A204.1 (cell line): ENCODE results near the gene LTBR.

Experiments
- FAIRE-seq: peaks from 2 replicates; lab custom pipeline; 2012; peaks lifted over from hg19 to GRCh38; lab: Jason Lieb, UNC

Gene LTBR

GRCh38 chr12:6368906-6369525, 14.9 kb upstream of the LTBR start:
- FAIRE-seq, result no peak

- FAIRE-seq, result no peak
Measured at GRCh38 chr12:6369916-6370575, 13.9 kb upstream of the LTBR start.

DNA sequence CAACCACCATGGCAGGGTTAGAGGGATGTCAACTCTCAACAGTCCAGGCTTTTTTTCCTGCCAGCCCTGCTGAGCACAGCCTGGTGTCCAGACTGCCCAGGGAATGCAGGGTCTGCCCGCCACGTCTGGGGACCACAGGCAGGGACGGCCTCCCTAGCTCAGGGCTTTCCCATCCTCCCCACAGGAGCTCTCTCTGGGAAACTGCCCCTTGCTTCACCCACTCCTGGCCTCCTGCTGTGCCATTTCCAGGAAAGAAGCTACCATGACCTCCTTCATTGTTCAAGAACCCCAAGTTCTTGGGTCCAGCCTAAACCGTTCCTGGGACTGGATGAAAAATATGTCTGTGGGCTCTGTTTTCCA, 13.4 kb upstream of the LTBR start:
- no peak for FAIRE-seq

- no peak for FAIRE-seq
Measured at GRCh38 chr12:6370994-6371754, 12.8 kb upstream of the LTBR start.

DNA sequence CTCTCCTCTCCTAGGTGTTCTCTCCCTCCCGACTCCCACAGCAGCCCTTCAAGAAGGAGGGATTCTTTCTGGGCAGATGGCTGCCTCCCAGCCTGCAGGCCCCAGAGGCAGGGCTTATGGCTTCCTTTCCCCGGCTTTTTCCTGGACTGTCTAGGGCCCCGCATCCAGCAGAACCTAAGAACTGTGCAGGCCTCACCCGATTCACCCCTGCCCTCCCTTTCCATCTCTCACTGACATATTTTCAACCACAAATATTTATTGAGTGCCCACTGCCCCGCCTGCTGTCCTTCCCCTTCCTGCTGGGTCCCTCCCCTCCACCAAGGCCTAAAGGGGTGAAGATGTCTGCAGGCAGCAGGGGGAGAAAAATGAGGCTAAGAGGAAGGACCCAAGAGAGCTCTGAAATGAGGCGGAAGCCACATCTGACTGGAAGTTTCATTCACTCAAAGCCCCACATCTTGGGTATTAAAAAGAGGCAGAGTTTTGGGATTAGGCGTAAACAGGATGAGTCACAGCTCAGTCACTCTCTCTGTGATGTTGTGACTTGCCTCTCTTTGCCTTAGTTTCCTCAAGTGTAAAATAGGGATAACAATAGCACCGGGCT, 11.5 kb upstream of the LTBR start:
- no peak for FAIRE-seq

GRCh38 chr12:6373022-6373787, 10.8 kb upstream of the LTBR start:
- no peak for FAIRE-seq

GRCh38 chr12:6374028-6374785, 9.8 kb upstream of the LTBR start:
- no peak for FAIRE-seq

- FAIRE-seq, result no peak
Measured at GRCh38 chr12:6374786-6375160, 9.2 kb upstream of the LTBR start.

DNA sequence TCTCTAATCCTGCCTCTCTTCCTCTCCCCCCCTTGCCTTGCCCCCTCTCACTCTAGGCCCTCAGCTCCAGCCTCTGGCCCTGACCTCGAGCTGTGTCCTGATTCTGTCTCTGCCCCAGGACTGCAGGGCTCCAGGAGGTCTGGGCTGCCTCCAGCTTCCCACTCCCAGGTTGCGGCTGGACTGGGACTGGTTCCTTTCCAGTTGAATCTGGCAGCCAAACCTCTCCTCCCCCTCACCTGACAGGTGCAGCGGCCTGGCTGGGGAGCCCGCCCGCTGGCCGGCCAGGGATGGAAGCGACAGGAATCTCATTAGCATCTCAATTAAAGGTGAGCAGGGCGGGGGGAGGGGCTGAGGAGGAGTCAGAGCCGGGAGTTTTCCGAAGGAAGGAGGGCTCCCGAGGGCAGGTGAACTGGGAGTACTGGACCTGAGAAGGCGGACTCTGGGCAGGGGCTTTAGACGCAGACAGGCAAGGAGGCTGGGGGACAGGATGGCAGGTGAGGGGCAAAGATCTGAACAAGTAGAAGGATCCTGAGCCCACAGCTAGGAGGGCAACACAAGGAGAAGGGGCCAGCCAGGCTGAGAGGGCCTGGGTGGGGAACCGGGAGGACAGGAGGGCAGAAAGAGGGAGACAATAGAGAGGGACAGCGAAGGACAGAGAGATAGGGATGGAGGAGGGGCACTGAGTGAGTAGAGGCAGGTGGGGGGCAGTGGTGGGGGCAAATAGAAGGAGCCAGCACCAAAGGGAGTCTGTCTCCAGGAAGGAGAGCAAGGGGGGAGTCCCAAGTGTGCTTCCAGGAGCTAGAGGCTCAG, 8.5 kb upstream of the LTBR start, which contains the start of gene SCNN1A:
SCNN1A (minus strand) TSS at position 295 of the 810 bp plus-strand sequence. CDS start 780 bp downstream, outside the sequence.
- no peak for FAIRE-seq

GRCh38 chr12:6376079-6376869, 7.7 kb upstream of the LTBR start:
- no peak for FAIRE-seq

GRCh38 chr12:6376870-6377666, 6.9 kb upstream of the LTBR start:
- no peak for FAIRE-seq

GRCh38 chr12:6377667-6377994, 6.3 kb upstream of the LTBR start:
- FAIRE-seq, result no peak

GRCh38 chr12:6378709-6379472, 5.1 kb upstream of the LTBR start:
- no peak for FAIRE-seq

DNA sequence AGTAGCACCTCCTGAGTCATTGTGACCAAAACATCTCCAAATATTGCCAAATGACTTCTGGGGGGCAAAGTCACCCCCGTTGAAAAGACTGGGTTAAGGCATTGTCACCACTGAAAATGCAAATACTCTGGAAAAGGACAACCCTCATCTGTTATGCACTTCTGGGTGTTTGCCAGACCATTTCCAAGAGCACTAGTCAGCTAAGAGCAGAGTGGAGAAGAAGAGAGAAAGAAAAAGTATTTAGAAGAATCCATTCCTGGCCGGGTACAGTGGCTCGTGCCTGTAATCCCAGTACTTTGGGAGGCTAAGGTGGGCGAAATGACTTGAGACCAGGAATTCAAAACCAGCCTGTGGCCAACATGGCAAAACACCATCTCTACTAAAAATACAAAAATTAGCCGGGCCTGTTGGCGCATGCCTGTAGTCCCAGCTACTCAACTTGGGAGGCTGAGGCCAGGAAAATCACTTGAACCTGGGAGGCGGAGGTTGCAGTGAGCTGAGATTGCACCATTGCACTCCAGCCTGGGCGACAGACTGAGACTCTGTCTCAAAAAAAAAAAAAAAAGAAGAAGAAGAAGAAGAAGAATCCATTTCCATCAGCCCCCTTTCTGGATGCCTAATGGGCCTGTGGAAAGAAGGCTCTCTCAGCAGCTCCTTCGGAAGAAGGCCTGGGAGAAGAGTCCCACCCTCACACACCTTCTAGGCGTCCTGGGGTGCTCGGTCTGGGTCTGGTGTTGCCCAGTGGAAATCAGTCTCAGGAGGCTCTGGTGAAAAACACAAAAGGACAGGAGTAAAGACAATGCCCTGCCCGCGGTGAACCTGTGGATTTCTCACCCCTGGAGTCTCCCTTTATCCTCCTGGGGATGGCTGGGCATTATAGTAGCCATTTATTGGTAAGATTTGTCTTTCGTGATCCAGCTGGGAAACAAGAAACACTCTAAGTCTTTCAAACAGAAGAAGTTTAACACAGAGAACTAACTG, 3.5 kb upstream of the LTBR start:
- no peak for FAIRE-seq

DNA sequence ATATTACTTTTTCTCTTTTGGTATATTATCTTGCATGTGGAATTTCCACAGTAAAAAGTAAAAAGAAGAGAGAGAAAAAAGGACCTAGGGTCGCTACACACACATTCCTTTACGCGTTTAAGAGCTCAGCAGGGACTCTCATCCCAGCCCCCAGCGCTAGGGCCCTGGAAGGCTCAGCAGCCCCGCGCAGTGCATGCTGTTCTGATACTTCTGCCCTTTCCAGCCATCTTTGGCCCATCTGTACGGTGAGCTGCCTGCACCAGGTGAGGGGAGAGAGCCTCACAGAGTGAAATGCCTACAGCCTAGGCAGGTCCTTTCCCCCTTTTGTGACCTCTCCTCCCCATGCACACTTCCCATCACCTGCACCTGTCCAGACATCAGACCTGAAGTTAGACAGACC, 1.6 kb upstream of the LTBR start:
- FAIRE-seq, result no peak

GRCh38 chr12:6382982-6383381, 980 bp upstream of the LTBR start:
- FAIRE-seq, result no peak
